Neuronal stem cell (in vitro differentiated cells): Measurements from ENCODE around the gene P4HB.

Experiments used
- DNase-seq: peaks from one replicate; pipeline ENCODE4 v3.0.0-alpha.2; 2013; ENCODE audit warnings: low spot score
- H2AFZ ChIP-seq: one replicate; pipeline ENCODE4 v1.6.1; 2013; ENCODE audit warnings: mild to moderate bottlenecking, low read length, inconsistent platforms
- H2AK5ac ChIP-seq: 2 replicates; pipeline ENCODE4 v1.6.1; 2013; ENCODE audit warnings: low read depth, mild to moderate bottlenecking, inconsistent platforms, low read length, moderate library complexity, mixed read lengths
- H2BK120ac ChIP-seq: 2 replicates; pipeline ENCODE4 v1.6.1; 2013; ENCODE audit warnings: low read depth, mild to moderate bottlenecking, inconsistent platforms, low read length, moderate library complexity, mixed read lengths
- H2BK12ac ChIP-seq: one replicate; pipeline ENCODE4 v1.6.1; 2013; ENCODE audit warnings: low read length, inconsistent platforms
- H2BK15ac ChIP-seq: 2 replicates; pipeline ENCODE4 v1.6.1; 2013; ENCODE audit warnings: mild to moderate bottlenecking, low read length, inconsistent platforms, mixed read lengths
- H2BK5ac ChIP-seq: one replicate; pipeline ENCODE4 v1.6.1; 2013; ENCODE audit warnings: inconsistent platforms, mild to moderate bottlenecking, low read length, moderate library complexity
- H3K14ac ChIP-seq: one replicate; pipeline ENCODE4 v1.6.1; 2013; ENCODE audit warnings: low read length, inconsistent platforms
- H3K18ac ChIP-seq: 2 replicates; pipeline ENCODE4 v1.6.1; 2013; ENCODE audit warnings: low read length, inconsistent platforms
- H3K23ac ChIP-seq: 2 replicates; pipeline ENCODE4 v1.6.1; 2013; ENCODE audit warnings: low read depth, mild to moderate bottlenecking, mixed read lengths, low read length, inconsistent platforms; ENCODE audit not compliant: poor library complexity
- H3K27ac ChIP-seq: replicated peaks from 3 replicates; pipeline ENCODE4 v1.5.1; 2013; ENCODE audit warnings: low read length, inconsistent platforms
- H3K27me3 ChIP-seq, 3 experiments: 2 replicates each; pipeline ENCODE4 v1.6.1; 2013; ENCODE audit warnings: low read length in 3 of 3, mild to moderate bottlenecking in 2 of 3, inconsistent platforms in 1 of 3, low read depth in 1 of 3, mixed read lengths in 1 of 3, moderate library complexity in 1 of 3; ENCODE audit not compliant: control insufficient read depth in 3 of 3, insufficient read depth in 3 of 3
- H3K36me3 ChIP-seq, 2 donors: replicated peaks in 1 of 2; 2 replicates each; pipeline ENCODE4 v1.6.1; 2013; ENCODE audit warnings: low read length in 2 of 2; ENCODE audit not compliant: control insufficient read depth in 2 of 2, insufficient read depth in 2 of 2
- H3K4ac ChIP-seq: 2 replicates; pipeline ENCODE4 v1.6.1; 2013; ENCODE audit warnings: inconsistent platforms, mild to moderate bottlenecking, low read length, moderate library complexity
- H3K4me1 ChIP-seq, 2 donors: 1 replicate in 1 of 2; 2 replicates in 1 of 2; pipeline ENCODE4 v1.6.1; 2013; ENCODE audit warnings: low read length in 2 of 2, low read depth in 1 of 2; ENCODE audit not compliant: control insufficient read depth in 2 of 2, insufficient read depth in 1 of 2
- H3K4me2 ChIP-seq: one replicate; pipeline ENCODE4 v1.6.1; 2013; ENCODE audit warnings: mild to moderate bottlenecking, low read length, inconsistent platforms; ENCODE audit not compliant: insufficient read depth, poor library complexity, severe bottlenecking
- H3K4me3 ChIP-seq, 2 donors: 2 replicates each; pipeline ENCODE4 v1.5.1; 2013; ENCODE audit warnings: low read length in 2 of 2, mild to moderate bottlenecking in 2 of 2, inconsistent platforms in 1 of 2, moderate library complexity in 1 of 2
- H3K79me1 ChIP-seq: one replicate; pipeline ENCODE4 v1.6.1; 2013; ENCODE audit warnings: low read depth, mild to moderate bottlenecking, inconsistent platforms, low read length, moderate library complexity
- H3K9ac ChIP-seq: one replicate; pipeline ENCODE4 v1.6.1; 2013; ENCODE audit warnings: mild to moderate bottlenecking, low read depth, low read length, inconsistent platforms; ENCODE audit not compliant: poor library complexity
- H3K9me3 ChIP-seq, 2 donors: replicated peaks in 1 of 2; 2 replicates each; pipeline versions ENCODE3 to v1.6.1; 2013; ENCODE audit warnings: low read length in 2 of 2, mild to moderate bottlenecking in 2 of 2, inconsistent platforms in 1 of 2, low read depth in 1 of 2, mixed read lengths in 1 of 2, moderate library complexity in 1 of 2; ENCODE audit not compliant: control insufficient read depth in 2 of 2, insufficient read depth in 1 of 2
- H4K8ac ChIP-seq: one replicate; pipeline ENCODE4 v1.6.1; 2013; ENCODE audit warnings: low read depth, mild to moderate bottlenecking, inconsistent platforms, low read length, moderate library complexity
- H4K91ac ChIP-seq: one replicate; pipeline ENCODE4 v1.6.1; 2013; ENCODE audit warnings: low read length, low read depth, mild to moderate bottlenecking, inconsistent platforms; ENCODE audit not compliant: poor library complexity
- WGBS, 2 donors: extraction: QIAGEN DNeasy Blood & Tissue Kit; methylation state at CpG; one replicate each; pipeline ENCODE4 v1.1.7; 2013; ENCODE audit warnings: missing lambda C conversion rate in 2 of 2, mixed read lengths in 1 of 2; ENCODE audit not compliant: insufficient read length in 2 of 2, insufficient replicate concordance in 1 of 2; ENCODE audit errors: extremely low coverage in 2 of 2; 5-methylcytosine and 5-hydroxymethylcytosine counted together

P4HB gene

GRCh38 chr17:81907219-81908145 is 47.1 kb upstream of the P4HB start:
- no peak overlapping the region for H3K18ac ChIP-seq
- no peak overlapping the region for H2BK120ac ChIP-seq
- H3K27ac ChIP-seq: no peak overlapping the region
- no peak overlapping the region for H4K91ac ChIP-seq
- H3K14ac ChIP-seq: no peak overlapping the region
- H4K8ac ChIP-seq: no peak overlapping the region
- H3K23ac ChIP-seq: no peak overlapping the region
- DNase-seq: no peak
- peaks cover 5% of the 10 kb centered on the region for H3K79me1 ChIP-seq
- no peak overlapping the region for H2AFZ ChIP-seq
- no peak overlapping the region for H2AK5ac ChIP-seq
- H3K27me3 ChIP-seq: peaks cover 0 to 7% (median 0%) of the 10 kb centered on the region in 3 experiments
- H3K4ac ChIP-seq: peak overlapping the region; percentile 53
- H3K9me3 ChIP-seq: no peaks in the 10 kb centered on the region
- H2BK15ac ChIP-seq: no peak overlapping the region
- no peak overlapping the region for H3K4me3 ChIP-seq
- no peak overlapping the region for H3K9ac ChIP-seq
- no CpG with 5 or more reads among the region's 26 CpGs for WGBS, 2 donors
- H2BK5ac ChIP-seq: no peak overlapping the region
- peaks cover 4 to 10% of the 10 kb centered on the region in 2 donors for H3K4me1 ChIP-seq
- H3K36me3 ChIP-seq: peaks cover 18 to 66% of the 10 kb centered on the region in 2 donors
- no peak overlapping the region for H3K4me2 ChIP-seq
- H2BK12ac ChIP-seq: no peak overlapping the region

DNA sequence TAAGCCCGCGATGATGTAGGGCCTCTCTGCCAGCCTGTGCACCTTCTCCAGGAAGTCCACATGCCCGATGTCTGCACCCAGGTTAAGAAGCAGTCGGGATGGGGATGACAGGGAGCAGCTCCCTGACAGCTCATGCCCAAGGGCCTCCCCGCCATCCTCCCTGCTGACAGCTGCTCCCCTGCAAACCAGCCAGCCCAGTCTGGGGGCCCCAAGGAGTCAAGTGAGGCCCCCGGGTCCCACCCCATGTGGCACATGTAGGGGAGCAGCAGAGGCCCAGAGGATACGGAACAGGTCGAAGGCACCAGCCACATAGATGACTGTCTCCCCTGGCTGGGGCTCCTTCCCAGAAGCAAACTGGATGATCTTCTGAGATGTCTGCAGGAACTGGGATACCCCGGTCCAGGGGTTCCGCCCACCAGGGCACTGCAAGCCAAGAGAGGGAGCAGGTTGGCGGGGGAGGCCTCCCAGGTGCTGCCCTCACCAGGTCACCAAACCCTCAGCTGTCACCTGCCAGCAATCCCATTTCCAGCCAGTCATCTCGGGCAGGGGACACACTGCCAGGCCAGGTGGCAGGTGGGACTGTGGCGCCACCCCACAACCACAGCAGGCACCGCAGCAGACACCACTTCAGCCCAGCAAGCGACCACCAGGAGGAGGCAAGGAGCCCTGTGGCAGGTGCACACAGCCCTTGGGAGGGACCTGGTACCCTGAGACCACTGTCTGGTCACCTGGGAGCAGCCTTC is 46.3 kb upstream of the P4HB start:
- WGBS, 2 donors: no CpG with 5 or more reads among the region's 15 CpGs
- no peak overlapping the region for H4K91ac ChIP-seq
- no peak overlapping the region for H2AFZ ChIP-seq
- H3K23ac ChIP-seq: no peak overlapping the region
- peaks cover 7% of the 10 kb centered on the region for H3K79me1 ChIP-seq
- H3K14ac ChIP-seq: no peak overlapping the region
- H4K8ac ChIP-seq: no peak overlapping the region
- no peak for DNase-seq
- H2BK12ac ChIP-seq: no peak overlapping the region
- no peak overlapping the region for H3K4ac ChIP-seq
- H2BK15ac ChIP-seq: no peak overlapping the region
- H3K4me1 ChIP-seq: peaks cover 6 to 10% of the 10 kb centered on the region in 2 donors
- H3K36me3 ChIP-seq: peaks cover 17 to 57% of the 10 kb centered on the region in 2 donors
- H2BK120ac ChIP-seq: no peak overlapping the region
- no peak overlapping the region for H2AK5ac ChIP-seq
- no peaks in the 10 kb centered on the region for H3K9me3 ChIP-seq
- H3K27me3 ChIP-seq: peaks cover 0 to 14% (median 2%) of the 10 kb centered on the region in 3 experiments
- no peak overlapping the region for H3K4me3 ChIP-seq
- H2BK5ac ChIP-seq: no peak overlapping the region
- no peak overlapping the region for H3K27ac ChIP-seq
- H3K18ac ChIP-seq: no peak overlapping the region
- no peak overlapping the region for H3K4me2 ChIP-seq
- no peak overlapping the region for H3K9ac ChIP-seq

GRCh38 chr17:81905993-81906392 is 45.7 kb upstream of the P4HB start:
- Histone ChIP-seq H2AK5ac (no peak overlapping the region), H2BK5ac (no peak overlapping the region), H2BK15ac (no peak overlapping the region), H2BK12ac (no peak overlapping the region), H4K8ac (no peak overlapping the region), H3K79me1 (peaks cover 8% of the 10 kb centered on the region), H2BK120ac (no peak overlapping the region), H4K91ac (no peak overlapping the region), H3K27me3 (peaks cover 0 to 21% (median 4%) of the 10 kb centered on the region in 3 experiments), H3K23ac (no peak overlapping the region), H3K36me3 (peaks cover 17 to 63% of the 10 kb centered on the region in 2 donors), H3K4ac (no peak overlapping the region), H3K9ac (no peak overlapping the region), H3K9me3 (no peaks in the 10 kb centered on the region), H3K14ac (no peak overlapping the region), H3K4me1 (peaks cover 9 to 10% of the 10 kb centered on the region in 2 donors), H3K4me3 (no peak overlapping the region), H3K18ac (no peak overlapping the region), H3K4me2 (no peak overlapping the region), H3K27ac (no peak overlapping the region), H2AFZ (no peak overlapping the region)
- no CpG with 5 or more reads among the region's 10 CpGs for WGBS, 2 donors
- DNase-seq: no peak

DNA sequence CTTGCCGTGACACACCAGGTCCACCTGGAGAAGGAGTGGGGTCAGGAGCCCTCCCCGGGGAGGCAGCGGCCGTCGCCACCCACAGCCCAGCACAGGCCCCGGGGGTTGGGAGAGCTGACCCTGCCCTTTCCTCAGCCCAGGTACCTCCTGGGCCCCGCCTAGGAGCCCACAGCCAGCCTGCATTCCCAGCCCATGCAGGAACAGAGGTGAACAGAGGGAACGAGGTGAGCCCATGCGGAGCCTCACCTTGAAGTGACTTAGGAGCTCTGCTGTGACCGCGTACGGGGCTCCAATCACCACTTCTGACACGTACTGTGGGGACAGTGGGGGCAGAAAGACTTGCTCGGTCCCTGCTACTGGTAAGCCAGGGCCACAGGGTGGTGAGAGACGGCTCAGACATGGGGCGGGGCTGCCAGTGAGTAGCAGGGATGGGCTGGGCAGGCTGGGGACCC is 45.1 kb upstream of the P4HB start:
- Histone ChIP-seq H3K79me1 (peaks cover 10% of the 10 kb centered on the region), H3K27ac (no peak overlapping the region)

More for the DNA sequence above, 45.1 kb upstream of the P4HB start:
- H3K36me3 ChIP-seq: peaks cover 21 to 69% of the 10 kb centered on the region in 2 donors
- no peak overlapping the region for H3K14ac ChIP-seq
- H3K23ac ChIP-seq: no peak overlapping the region
- peak overlapping the region; percentile 5 for H2BK5ac ChIP-seq
- H3K4me1 ChIP-seq: peaks cover 9% of the 10 kb centered on the region in 2 donors
- H3K4me2 ChIP-seq: no peak overlapping the region
- no peak for DNase-seq
- no peak overlapping the region for H2AK5ac ChIP-seq
- no peak overlapping the region for H2BK12ac ChIP-seq
- no peak overlapping the region for H2AFZ ChIP-seq
- no peak overlapping the region for H2BK15ac ChIP-seq
- no peak overlapping the region for H4K8ac ChIP-seq
- no peak overlapping the region for H3K4ac ChIP-seq
- no peak overlapping the region for H3K9ac ChIP-seq
- no peak overlapping the region for H3K18ac ChIP-seq
- H4K91ac ChIP-seq: no peak overlapping the region
- H3K9me3 ChIP-seq: no peaks in the 10 kb centered on the region
- H3K27me3 ChIP-seq: peaks cover 0 to 25% (median 4%) of the 10 kb centered on the region in 3 experiments
- no peak overlapping the region for H3K4me3 ChIP-seq
- no peak overlapping the region for H2BK120ac ChIP-seq
- WGBS, 2 donors: no CpG with 5 or more reads among the region's 16 CpGs
